ENCODE measurements around the gene KAZN.
A peak's percentile ranks its signal among the peaks of the same experiment; 100 is the strongest.

KAZN gene

DNA sequence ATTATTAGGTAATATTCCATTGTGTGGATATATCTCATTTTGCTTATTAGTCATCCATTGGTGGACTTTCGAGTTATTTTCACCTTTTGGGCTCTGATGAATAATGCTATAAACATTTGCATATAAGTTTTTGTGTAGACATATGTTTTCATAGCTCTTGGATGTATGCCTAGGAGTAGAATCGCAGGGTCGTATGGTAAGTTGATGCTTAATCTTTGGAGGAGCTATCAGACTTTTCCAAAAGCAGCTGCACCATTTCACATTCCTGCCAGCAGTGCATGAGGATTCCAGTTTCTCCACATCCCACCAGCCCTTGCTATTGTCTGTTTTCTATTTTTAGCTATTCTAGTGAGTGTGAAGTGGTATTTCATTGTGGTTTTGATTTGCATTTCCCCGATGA is 434.8 kb downstream of the KAZN start:
- TF ChIP-seq TEAD4 (IDR thresholded peaks at IDR 0.05) (peak; percentile 89), TAF1 (IDR thresholded peaks at IDR 0.05; ENCODE audit: low read depth) (no peak), TCF12 (IDR thresholded peaks at IDR 0.05; ENCODE audit: low read depth) (no peak), EP300 (IDR thresholded peaks at IDR 0.05; ENCODE audit: borderline replicate concordance) (peak; percentile 15; the same call in 1 of the 2 replicates)

DNA sequence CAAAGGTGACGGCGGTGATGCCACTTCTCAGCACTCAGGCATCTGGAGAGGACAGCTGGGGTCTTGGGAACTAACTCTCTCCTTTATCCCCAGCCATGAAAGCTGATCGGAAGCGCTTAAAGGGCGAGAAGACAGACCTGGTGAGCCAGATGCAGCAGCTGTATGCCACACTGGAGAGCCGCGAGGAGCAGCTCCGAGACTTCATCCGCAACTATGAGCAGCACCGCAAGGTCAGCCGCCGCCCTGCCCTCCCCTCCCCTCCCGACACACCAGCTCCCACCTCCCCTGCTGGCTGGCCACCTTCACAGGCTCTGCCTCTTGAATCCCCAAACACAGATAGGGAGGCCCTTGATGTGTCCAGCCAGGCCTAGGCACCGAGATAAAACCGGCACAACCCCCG is 436.2 kb downstream of the KAZN start:
- TF ChIP-seq ZBTB7A (IDR thresholded peaks at IDR 0.05; ENCODE audit: low read depth), result no peak
- no peak for TF ChIP-seq RAD21 (IDR thresholded peaks at IDR 0.05; ENCODE audit: low read depth)
- TF ChIP-seq TAF1 (IDR thresholded peaks at IDR 0.05; ENCODE audit: low read depth), result no peak
- TF ChIP-seq TCF12 (IDR thresholded peaks at IDR 0.05; ENCODE audit: low read depth), result no peak

DNA sequence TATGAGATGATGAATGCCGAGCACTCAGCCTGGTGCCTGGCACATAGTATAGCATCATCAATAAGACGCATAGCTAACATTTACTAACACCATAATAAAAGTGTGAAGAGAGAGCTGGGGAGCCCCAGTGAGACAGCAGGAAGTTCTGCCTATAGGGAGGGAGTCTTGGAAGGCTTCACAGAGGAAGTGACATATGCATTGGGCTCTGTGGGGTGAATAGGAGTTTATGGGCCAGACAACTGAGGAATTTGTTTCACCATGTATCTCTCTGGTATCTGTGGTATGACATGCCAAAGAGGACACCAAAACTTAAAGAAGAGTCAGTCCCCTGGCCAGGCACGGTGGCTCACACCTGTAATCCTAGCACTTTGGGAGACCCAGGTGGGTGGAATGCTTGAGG is 436.8 kb downstream of the KAZN start:
- TF ChIP-seq, protein P1, sequence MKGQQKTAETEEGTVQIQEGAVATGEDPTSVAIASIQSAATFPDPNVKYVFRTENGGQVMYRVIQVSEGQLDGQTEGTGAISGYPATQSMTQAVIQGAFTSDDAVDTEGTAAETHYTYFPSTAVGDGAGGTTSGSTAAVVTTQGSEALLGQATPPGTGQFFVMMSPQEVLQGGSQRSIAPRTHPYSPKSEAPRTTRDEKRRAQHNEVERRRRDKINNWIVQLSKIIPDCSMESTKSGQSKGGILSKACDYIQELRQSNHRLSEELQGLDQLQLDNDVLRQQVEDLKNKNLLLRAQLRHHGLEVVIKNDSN (IDR thresholded peaks at IDR 0.05), result no peak
- TF ChIP-seq NFIC (IDR thresholded peaks at IDR 0.05), result no peak
- TF ChIP-seq EP300 (IDR thresholded peaks at IDR 0.05; ENCODE audit: borderline replicate concordance), result no peak
- no peak for TF ChIP-seq EGR1 (IDR thresholded peaks at IDR 0.05)
- TF ChIP-seq ZBTB7A (IDR thresholded peaks at IDR 0.05; ENCODE audit: low read depth), result no peak
- no peak for TF ChIP-seq RAD21 (IDR thresholded peaks at IDR 0.05; ENCODE audit: low read depth)
- TF ChIP-seq CREB1 (IDR thresholded peaks at IDR 0.05; ENCODE audit: low read depth), result no peak
- no peak for TF ChIP-seq CEBPB (IDR thresholded peaks at IDR 0.05)
- TF ChIP-seq, protein P2, sequence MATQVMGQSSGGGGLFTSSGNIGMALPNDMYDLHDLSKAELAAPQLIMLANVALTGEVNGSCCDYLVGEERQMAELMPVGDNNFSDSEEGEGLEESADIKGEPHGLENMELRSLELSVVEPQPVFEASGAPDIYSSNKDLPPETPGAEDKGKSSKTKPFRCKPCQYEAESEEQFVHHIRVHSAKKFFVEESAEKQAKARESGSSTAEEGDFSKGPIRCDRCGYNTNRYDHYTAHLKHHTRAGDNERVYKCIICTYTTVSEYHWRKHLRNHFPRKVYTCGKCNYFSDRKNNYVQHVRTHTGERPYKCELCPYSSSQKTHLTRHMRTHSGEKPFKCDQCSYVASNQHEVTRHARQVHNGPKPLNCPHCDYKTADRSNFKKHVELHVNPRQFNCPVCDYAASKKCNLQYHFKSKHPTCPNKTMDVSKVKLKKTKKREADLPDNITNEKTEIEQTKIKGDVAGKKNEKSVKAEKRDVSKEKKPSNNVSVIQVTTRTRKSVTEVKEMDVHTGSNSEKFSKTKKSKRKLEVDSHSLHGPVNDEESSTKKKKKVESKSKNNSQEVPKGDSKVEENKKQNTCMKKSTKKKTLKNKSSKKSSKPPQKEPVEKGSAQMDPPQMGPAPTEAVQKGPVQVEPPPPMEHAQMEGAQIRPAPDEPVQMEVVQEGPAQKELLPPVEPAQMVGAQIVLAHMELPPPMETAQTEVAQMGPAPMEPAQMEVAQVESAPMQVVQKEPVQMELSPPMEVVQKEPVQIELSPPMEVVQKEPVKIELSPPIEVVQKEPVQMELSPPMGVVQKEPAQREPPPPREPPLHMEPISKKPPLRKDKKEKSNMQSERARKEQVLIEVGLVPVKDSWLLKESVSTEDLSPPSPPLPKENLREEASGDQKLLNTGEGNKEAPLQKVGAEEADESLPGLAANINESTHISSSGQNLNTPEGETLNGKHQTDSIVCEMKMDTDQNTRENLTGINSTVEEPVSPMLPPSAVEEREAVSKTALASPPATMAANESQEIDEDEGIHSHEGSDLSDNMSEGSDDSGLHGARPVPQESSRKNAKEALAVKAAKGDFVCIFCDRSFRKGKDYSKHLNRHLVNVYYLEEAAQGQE (IDR thresholded peaks at IDR 0.05; ENCODE audit: low read depth), result no peak
- no peak for TF ChIP-seq YY1 (IDR thresholded peaks at IDR 0.05; ENCODE audit: low read depth)
- TF ChIP-seq TEAD4 (IDR thresholded peaks at IDR 0.05), result no peak
- no peak for TF ChIP-seq TAF1 (IDR thresholded peaks at IDR 0.05; ENCODE audit: low read depth)
- TF ChIP-seq, protein P3, sequence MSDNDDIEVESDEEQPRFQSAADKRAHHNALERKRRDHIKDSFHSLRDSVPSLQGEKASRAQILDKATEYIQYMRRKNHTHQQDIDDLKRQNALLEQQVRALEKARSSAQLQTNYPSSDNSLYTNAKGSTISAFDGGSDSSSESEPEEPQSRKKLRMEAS (IDR thresholded peaks at IDR 0.05), result no peak

DNA sequence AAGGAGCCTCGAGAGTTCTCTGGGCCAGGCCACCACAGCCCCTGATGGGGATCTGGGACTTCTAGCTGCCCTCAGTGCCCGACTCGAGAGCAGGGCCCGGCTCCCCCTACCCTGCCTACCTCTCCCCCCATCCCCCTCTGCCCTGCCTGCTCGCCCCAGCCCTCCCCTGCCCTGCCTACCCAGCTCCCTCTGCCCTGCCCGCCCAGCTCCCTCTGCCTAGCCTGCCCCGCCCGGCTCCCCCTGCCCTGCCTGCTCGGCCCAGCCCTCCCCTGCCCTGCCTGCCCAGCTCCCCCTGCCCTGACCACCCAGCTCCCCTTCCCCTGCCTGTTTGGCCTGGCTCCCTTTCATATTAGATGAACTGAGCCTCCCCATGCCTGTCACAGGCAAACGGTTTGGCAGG is 437.6 kb downstream of the KAZN start:
- TF ChIP-seq NFIC (IDR thresholded peaks at IDR 0.05) (no peak), TEAD4 (IDR thresholded peaks at IDR 0.05) (no peak)
- TF ChIP-seq, protein P2 (IDR thresholded peaks at IDR 0.05; ENCODE audit: low read depth), result no peak

DNA sequence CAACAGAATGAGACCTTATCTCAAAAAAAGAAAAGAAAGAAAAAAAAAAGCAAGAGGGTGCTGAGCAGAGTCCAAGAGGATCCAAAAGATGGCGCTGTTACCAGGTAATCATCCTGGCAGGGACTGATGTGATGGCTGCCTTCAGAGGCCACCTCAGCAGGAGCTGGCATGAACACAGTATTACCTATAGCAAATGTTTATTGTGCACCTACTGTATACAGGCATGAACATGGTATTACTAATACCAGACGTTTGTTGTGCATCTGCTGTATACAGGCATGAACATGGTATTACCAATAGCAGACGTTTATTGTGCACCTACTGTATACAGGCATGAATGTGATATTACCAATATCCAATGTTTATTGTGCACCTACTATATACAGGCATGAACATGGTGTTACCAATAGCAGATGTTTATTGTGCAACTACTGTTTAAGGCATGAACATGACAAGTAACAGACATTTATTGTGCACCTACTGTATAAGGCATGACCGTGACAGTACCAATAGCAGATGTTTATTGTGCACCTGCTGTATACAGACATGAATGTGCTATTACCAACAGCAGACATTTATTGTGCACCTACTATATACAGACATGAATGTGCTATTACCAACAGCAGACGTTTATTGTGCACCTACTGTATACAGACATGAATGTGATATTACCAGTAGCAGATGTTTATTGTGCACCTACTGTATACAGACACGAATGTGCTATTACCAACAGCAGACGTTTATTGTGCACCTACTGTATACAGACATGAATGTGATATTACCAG is 439.9 kb downstream of the KAZN start:
- TF ChIP-seq RAD21 (IDR thresholded peaks at IDR 0.05; ENCODE audit: low read depth) (peak; percentile 43), TAF1 (IDR thresholded peaks at IDR 0.05; ENCODE audit: low read depth) (no peak), YY1 (IDR thresholded peaks at IDR 0.05; ENCODE audit: low read depth) (peak; percentile 74)

DNA sequence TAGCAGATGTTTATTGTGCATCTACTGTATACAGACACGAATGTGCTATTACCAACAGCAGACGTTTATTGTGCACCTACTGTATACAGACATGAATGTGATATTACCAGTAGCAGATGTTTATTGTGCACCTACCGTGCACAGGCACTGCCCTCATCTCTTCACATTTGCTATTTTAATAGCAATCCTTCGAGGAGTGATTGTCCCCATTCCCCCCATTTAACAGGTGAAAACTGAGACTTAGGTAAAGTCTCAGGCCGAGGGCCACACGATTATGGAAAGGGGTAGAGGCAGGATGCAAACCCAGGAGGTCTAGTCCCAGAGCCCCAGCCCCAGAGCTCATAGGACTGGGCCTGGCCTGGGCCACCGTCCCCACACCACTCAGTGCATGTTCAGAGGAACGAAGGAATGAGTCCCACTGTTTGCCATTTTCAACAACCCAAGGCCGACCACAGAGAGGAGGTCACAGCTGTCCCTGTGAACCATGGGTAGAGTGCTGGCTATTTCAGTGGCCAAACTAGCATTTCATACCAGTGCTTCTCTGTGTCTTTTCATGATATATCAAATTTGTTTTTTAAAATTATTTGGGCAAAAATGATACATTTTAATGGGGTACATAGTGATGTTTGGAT is 440.6 kb downstream of the KAZN start:
- no peak for TF ChIP-seq EGR1 (IDR thresholded peaks at IDR 0.05)
- TF ChIP-seq TEAD4 (IDR thresholded peaks at IDR 0.05), result no peak
- TF ChIP-seq ZBTB7A (IDR thresholded peaks at IDR 0.05; ENCODE audit: low read depth), result no peak
- no peak for TF ChIP-seq NFIC (IDR thresholded peaks at IDR 0.05)
- TF ChIP-seq RAD21 (IDR thresholded peaks at IDR 0.05; ENCODE audit: low read depth), result no peak
- TF ChIP-seq TAF1 (IDR thresholded peaks at IDR 0.05; ENCODE audit: low read depth), result no peak
- no peak for TF ChIP-seq CEBPB (IDR thresholded peaks at IDR 0.05)
- TF ChIP-seq TCF12 (IDR thresholded peaks at IDR 0.05; ENCODE audit: low read depth), result no peak
- TF ChIP-seq CREB1 (IDR thresholded peaks at IDR 0.05; ENCODE audit: low read depth), result no peak
- TF ChIP-seq, protein P3 (IDR thresholded peaks at IDR 0.05), result no peak
- TF ChIP-seq, protein P2 (IDR thresholded peaks at IDR 0.05; ENCODE audit: low read depth), result no peak
- no peak for TF ChIP-seq FOXM1 (IDR thresholded peaks at IDR 0.05; ENCODE audit: borderline replicate concordance, low read depth)
- TF ChIP-seq, protein P1 (IDR thresholded peaks at IDR 0.05), result no peak
- TF ChIP-seq EP300 (IDR thresholded peaks at IDR 0.05; ENCODE audit: borderline replicate concordance), result no peak
- TF ChIP-seq YY1 (IDR thresholded peaks at IDR 0.05; ENCODE audit: low read depth), result no peak
